Body of pancreas (tissue), 4 donors: ENCODE measurements around the gene ACSM2A. TPM values are rescaled to one million over a fixed set of nuclear protein-coding genes. Genes with fewer than 3 reads are reported as not detected.
"Not testable (repeated sequence)": the region's sequence is repeated elsewhere in the genome, so short reads cannot be mapped to it uniquely, and the experiment has no call there.

Source experiments
- ATAC-seq: fragments of 150-250 bp; one replicate; pipeline ENCODE4 v1.9.1; 2016
- DNase-seq, 4 donors: peaks; one replicate each; pipeline ENCODE4 v3.0.0-alpha.2; 2019
- H3K27ac ChIP-seq, 4 donors: fragments of 200-600 bp; sonication (generic); 1 replicate in 3 of 4; 2 replicates in 1 of 4; pipeline versions ENCODE4 v1.5.1 to v1.6.1; 2016 to 2019; ENCODE audit warnings: mild to moderate bottlenecking in 1 of 4, mixed read lengths in 1 of 4, moderate library complexity in 1 of 4
- H3K27me3 ChIP-seq, 2 donors: fragments of 200-600 bp; sonication (generic); one replicate each; pipeline ENCODE4 v1.6.0; 2016; ENCODE audit warnings: mild to moderate bottlenecking in 1 of 2
- H3K36me3 ChIP-seq, 2 donors: fragments of 200-600 bp; sonication (generic); replicated peaks in 1 of 2; 2 replicates each; pipeline ENCODE4 v1.5.1; 2016; ENCODE audit warnings: low read depth in 2 of 2; ENCODE audit not compliant: insufficient read depth in 1 of 2
- H3K4me1 ChIP-seq: fragments of 200-600 bp; sonication (generic); one replicate; pipeline ENCODE4 v1.6.0; 2016
- H3K4me3 ChIP-seq, 2 donors: fragments of 200-600 bp; sonication (generic); 1 replicate in 1 of 2; 2 replicates in 1 of 2; pipeline ENCODE4 v1.5.1; 2016 to 2019
- H3K9me3 ChIP-seq, 3 donors: fragments of 200-600 bp; sonication (generic); 1 replicate in 2 of 3; 2 replicates in 1 of 3; pipeline ENCODE4 v1.5.1; 2016
- CTCF ChIP-seq, 7 experiments: fragments of 450-650 bp in 4 of 7; fragments of 200-600 bp in 3 of 7; sonication (generic) in 3 of 7; IDR thresholded peaks; one replicate each; pipeline ENCODE4 v1.5.1; 2016 to 2019; ENCODE audit warnings: antibody characterized with exemption in 7 of 7
- POLR2A ChIP-seq, 3 donors: fragments of 450-650 bp; IDR thresholded peaks; one replicate each; pipeline ENCODE4 v1.6.1; 2016; ENCODE audit warnings: antibody characterized with exemption in 3 of 3, mild to moderate bottlenecking in 2 of 3
- WGBS, 2 donors: methylation state at CpG; one replicate each; pipeline ENCODE4 v1.1.5; 2017; 5-methylcytosine and 5-hydroxymethylcytosine counted together
- intact Hi-C: fragments of 100-400 bp; cut with DNase I; formaldehyde crosslinking; loops from one replicate; pipeline ENCODE4 v1.15.1; 2023
- total RNA-seq, 2 donors: library from RNA; depleted of rRNA; stranded (reverse); fragments of >200 nt; gene quantifications; one replicate each; pipeline ENCODE4 v1.1.0, GENCODE V29; 2016

The ACSM2A gene
- total RNA-seq, 2 donors from 2014 or later: not detected

DNA sequence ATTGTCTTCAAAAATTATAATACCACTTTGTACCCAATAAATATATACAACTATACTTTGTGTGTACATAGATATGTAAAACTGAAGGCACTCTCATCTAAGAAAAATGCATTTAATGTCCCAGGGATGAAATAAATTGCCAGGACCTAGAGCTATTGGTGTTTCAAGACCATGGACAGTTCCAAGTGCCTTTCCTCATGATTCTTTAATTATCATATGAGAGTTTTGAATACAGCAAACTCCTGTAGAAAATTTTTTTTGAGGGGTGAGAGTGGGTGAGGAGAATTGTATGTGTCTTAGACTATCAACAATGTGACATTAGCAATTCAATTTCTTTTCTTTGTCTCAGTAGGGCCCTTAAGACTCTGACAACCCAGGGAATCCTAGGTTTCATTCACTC is 17.6 kb downstream of the ACSM2A start:
- ATAC-seq, DNase-seq, H3K36me3 ChIP-seq, intact Hi-C loops, H3K4me1 ChIP-seq, H3K9me3 ChIP-seq, H3K27me3 ChIP-seq, H3K27ac ChIP-seq, H3K4me3 ChIP-seq: not testable (repeated sequence)

GRCh38 chr16:20469930-20470329 is 18.6 kb downstream of the ACSM2A start:
- H3K27ac ChIP-seq, H3K4me1 ChIP-seq, intact Hi-C loops, ATAC-seq, DNase-seq, H3K9me3 ChIP-seq, H3K36me3 ChIP-seq, H3K4me3 ChIP-seq, H3K27me3 ChIP-seq: not testable (repeated sequence)
- 89 to 95% methylated on average over 2 of the region's 2 CpGs for WGBS, 2 donors

GRCh38 chr16:20470732-20471131 is 19.4 kb downstream of the ACSM2A start:
- ATAC-seq, H3K27me3 ChIP-seq, H3K36me3 ChIP-seq, H3K4me3 ChIP-seq, H3K27ac ChIP-seq, H3K9me3 ChIP-seq, DNase-seq, intact Hi-C loops, H3K4me1 ChIP-seq: not testable (repeated sequence)
- 65 to 68% methylated on average over 1 of the region's 1 CpG for WGBS, 2 donors

- H3K9me3 ChIP-seq, ATAC-seq, H3K27ac ChIP-seq, DNase-seq, intact Hi-C loops, H3K4me1 ChIP-seq, H3K4me3 ChIP-seq, H3K27me3 ChIP-seq, H3K36me3 ChIP-seq: not testable (repeated sequence)
- 38 to 56% methylated on average over 1 to 2 of the region's 2 CpGs for WGBS, 2 donors
These were observed 25.9 kb downstream of the ACSM2A start for GRCh38 chr16:20477188-20477744.

- DNase-seq, H3K27ac ChIP-seq, intact Hi-C loops, H3K9me3 ChIP-seq, H3K36me3 ChIP-seq, H3K4me1 ChIP-seq, H3K4me3 ChIP-seq, ATAC-seq, H3K27me3 ChIP-seq: not testable (repeated sequence)
- WGBS, 2 donors: 50% methylated on average over 1 of the region's 1 CpG; no CpG with 5 or more reads in 1 of the 2 donors
These were observed 32.7 kb downstream of the ACSM2A start for GRCh38 chr16:20483989-20484388.

GRCh38 chr16:20484726-20485125 is 33.4 kb downstream of the ACSM2A start:
- ATAC-seq (no peak), DNase-seq (no peak)
- H3K27me3 ChIP-seq: no peaks in the 10 kb centered on the region
- no peak for TF ChIP-seq CTCF (IDR thresholded peaks at IDR 0.05)
- no peak for TF ChIP-seq POLR2A (IDR thresholded peaks at IDR 0.05)
- H3K9me3 ChIP-seq: no peaks in the 10 kb centered on the region
- H3K36me3 ChIP-seq: no peaks in the 10 kb centered on the region
- H3K27ac ChIP-seq: no peak overlapping the region
- H3K4me3 ChIP-seq: no peak overlapping the region
- WGBS, 2 donors: 48 to 50% methylated on average over 1 of the region's 1 CpG
- intact Hi-C loops: no loop called here
- H3K4me1 ChIP-seq: no peaks in the 10 kb centered on the region

DNA sequence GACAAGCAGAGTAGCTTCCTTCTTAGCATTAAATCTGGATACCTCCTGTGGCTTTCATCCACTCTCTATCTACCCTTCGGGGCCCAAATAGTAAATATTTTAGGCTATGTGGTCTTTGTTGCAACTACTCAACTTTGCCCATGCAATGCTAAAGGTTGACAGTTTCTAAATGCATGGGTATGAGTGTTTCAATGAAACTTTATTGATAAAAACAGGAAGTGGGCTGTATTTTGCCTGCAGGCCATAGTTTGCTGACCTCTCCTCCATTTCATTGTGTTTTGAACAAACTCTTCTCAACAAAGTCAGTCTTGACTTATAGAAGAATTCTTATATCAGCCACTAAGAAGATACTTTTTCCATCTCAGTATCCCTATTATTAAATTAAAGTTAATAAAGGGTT is 34.1 kb downstream of the ACSM2A start:
- intact Hi-C loops: no loop called here
- no peaks in the 10 kb centered on the region for H3K4me1 ChIP-seq
- H3K36me3 ChIP-seq: no peaks in the 10 kb centered on the region
- ATAC-seq: no peak
- H3K9me3 ChIP-seq: no peaks in the 10 kb centered on the region
- TF ChIP-seq POLR2A (IDR thresholded peaks at IDR 0.05) (no peak), CTCF (IDR thresholded peaks at IDR 0.05) (no peak)
- H3K27me3 ChIP-seq: no peaks in the 10 kb centered on the region
- DNase-seq: no peak
- no peak overlapping the region for H3K27ac ChIP-seq
- WGBS, 2 donors: 45 to 55% methylated on average over 1 of the region's 1 CpG
- no peak overlapping the region for H3K4me3 ChIP-seq

GRCh38 chr16:20490994-20491393 is 39.7 kb downstream of the ACSM2A start:
- intact Hi-C loops, H3K4me3 ChIP-seq, H3K9me3 ChIP-seq, H3K4me1 ChIP-seq, DNase-seq, H3K36me3 ChIP-seq, H3K27me3 ChIP-seq, H3K27ac ChIP-seq, ATAC-seq: not testable (repeated sequence)
- no CpG with 5 or more reads among the region's 3 CpGs for WGBS, 2 donors

DNA sequence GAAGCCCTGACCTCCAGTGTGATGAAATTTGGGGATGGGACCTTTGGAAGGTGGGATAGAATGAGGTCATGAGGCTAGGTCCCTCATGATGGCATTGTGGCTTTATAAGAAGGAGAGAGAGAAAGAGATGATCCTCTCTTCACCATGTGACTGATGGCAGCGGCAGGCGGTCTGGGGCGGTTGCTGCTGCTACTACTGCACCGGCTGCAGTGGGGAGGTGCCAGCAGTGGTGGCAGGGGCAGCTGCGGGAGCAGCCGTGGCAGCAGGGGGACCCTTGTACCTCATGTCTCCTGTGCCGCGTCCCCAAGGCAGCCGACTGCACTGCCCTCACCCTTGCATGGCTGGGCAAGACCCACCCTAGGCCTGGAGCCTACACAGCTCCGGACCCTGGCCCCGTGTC is 40.1 kb downstream of the ACSM2A start:
- H3K36me3 ChIP-seq, H3K9me3 ChIP-seq, H3K27me3 ChIP-seq, H3K4me3 ChIP-seq, ATAC-seq, H3K4me1 ChIP-seq, H3K27ac ChIP-seq, DNase-seq, intact Hi-C loops: not testable (repeated sequence)
- WGBS, 2 donors: no CpG with 5 or more reads among the region's 11 CpGs
